HG03457 (cell line): ENCODE results near the gene SEBOX.

Experiments used
- ATAC-seq: cut with Tn5 transposase; IDR thresholded peaks from one replicate; pipeline ENCODE4 v1.9.1; 2021; ENCODE audit warnings: moderate number of reproducible peaks; ENCODE audit not compliant: unreplicated experiment

Gene SEBOX

GRCh38 chr17:28394337-28395116 is 29.5 kb upstream of the SEBOX start:
- no peak for ATAC-seq

GRCh38 chr17:28392491-28392890 is 27.5 kb upstream of the SEBOX start:
- ATAC-seq, result no peak

GRCh38 chr17:28391401-28391800 is 26.4 kb upstream of the SEBOX start:
- ATAC-seq, result no peak

GRCh38 chr17:28390984-28391383 is 26.0 kb upstream of the SEBOX start:
- no peak for ATAC-seq

GRCh38 chr17:28390563-28390962 is 25.6 kb upstream of the SEBOX start:
- no peak for ATAC-seq

- ATAC-seq, result no peak
Measured at GRCh38 chr17:28390141-28390540, 25.1 kb upstream of the SEBOX start.

GRCh38 chr17:28388106-28388505 is 23.1 kb upstream of the SEBOX start:
- ATAC-seq, result no peak

GRCh38 chr17:28386391-28386790 is 21.4 kb upstream of the SEBOX start:
- ATAC-seq, result no peak

GRCh38 chr17:28385406-28385805 is 20.4 kb upstream of the SEBOX start:
- ATAC-seq, result no peak

- ATAC-seq, result no peak
Measured at GRCh38 chr17:28385037-28385400, 20.0 kb upstream of the SEBOX start.

- peak; percentile 51 for ATAC-seq
Measured at GRCh38 chr17:28384281-28385036, 19.5 kb upstream of the SEBOX start.

- no peak for ATAC-seq
Measured at GRCh38 chr17:28381141-28381825, 16.3 kb upstream of the SEBOX start.

- no peak for ATAC-seq
Measured at GRCh38 chr17:28379814-28380801, 15.1 kb upstream of the SEBOX start.

- no peak for ATAC-seq
Measured at GRCh38 chr17:28372945-28373274, 7.9 kb upstream of the SEBOX start.

GRCh38 chr17:28372203-28372944 is 7.4 kb upstream of the SEBOX start:
- ATAC-seq, result no peak

GRCh38 chr17:28371245-28372202 is 6.5 kb upstream of the SEBOX start, which contains the start of gene SARM1:
Gene SARM1, plus strand, starts transcription at chr17:28371694. Its CDS starts 339 bp downstream, at chr17:28372033.
- ATAC-seq, result no peak

GRCh38 chr17:28370744-28371103 is 5.7 kb upstream of the SEBOX start:
- no peak for ATAC-seq

- no peak for ATAC-seq
Measured at GRCh38 chr17:28370035-28370743, 5.2 kb upstream of the SEBOX start, which contains the start of gene VTN. Gene VTN, minus strand, starts transcription at chr17:28370307. Its CDS starts 104 bp downstream, at chr17:28370203.
